HEK293 (cell line): ENCODE measurements around the gene CACNB4.

Experiments used
- CTCF ChIA-PET: fragments of 350-600 bp; formaldehyde crosslinking; extraction: SDS; loops from one replicate; lab custom pipeline; 2021; ENCODE audit warnings: antibody characterized with exemption; lab: Yijun Ruan, JAX
- POLR2A ChIA-PET: fragments of 300-600 bp; formaldehyde crosslinking; extraction: SDS; loops from one replicate; lab custom pipeline; 2020; ENCODE audit warnings: antibody characterized with exemption, inconsistent platforms; lab: Yijun Ruan, JAX
- H3K27ac ChIP-seq: fragments of 200-500 bp; sonication (Bioruptor generic); 2 replicates; pipeline ENCODE4 v1.5.1; 2014; ENCODE audit warnings: low read depth, low read length, control low read depth, inconsistent platforms; ENCODE audit errors: extremely low read depth
- H3K36me3 ChIP-seq, 2 experiments: fragments of 200-500 bp in 1 of 2; sonication (Bioruptor generic) in 1 of 2; 1 replicate in 1 of 2; 2 replicates in 1 of 2; pipeline ENCODE4 v1.5.1; 2014 to 2017; ENCODE audit warnings: inconsistent platforms in 2 of 2, low read length in 2 of 2; ENCODE audit not compliant: control insufficient read depth in 2 of 2, insufficient read depth in 1 of 2
- H3K4me1 ChIP-seq: fragments of 200-500 bp; sonication (Bioruptor generic); 2 replicates; pipeline ENCODE4 v1.5.1; 2014; ENCODE audit warnings: mild to moderate bottlenecking, low read length, inconsistent platforms; ENCODE audit not compliant: control insufficient read depth, insufficient read depth
- H3K4me3 ChIP-seq: 2 replicates; pipeline ENCODE4 v1.5.1; 2011; ENCODE audit warnings: low read depth, mild to moderate bottlenecking, control low read depth, low read length, moderate library complexity
- H3K9me3 ChIP-seq: fragments of 200-500 bp; sonication (Bioruptor generic); 2 replicates; pipeline ENCODE4 v1.5.1; 2014; ENCODE audit warnings: low read depth, low read length, inconsistent platforms; ENCODE audit not compliant: control insufficient read depth, insufficient read depth
- GFI1B ChIP-seq: fragments of 450-650 bp; formaldehyde crosslinking; IDR thresholded peaks from 2 replicates; pipeline ENCODE4 v1.5.1; 2016; ENCODE audit warnings: missing biosample characterization, missing genetic modification characterization
- ZBTB21 ChIP-seq: fragments of 450-650 bp; formaldehyde crosslinking; IDR thresholded peaks from 2 replicates; pipeline ENCODE4 v1.5.1; 2017; ENCODE audit warnings: missing biosample characterization, missing genetic modification characterization
- ZBTB48 ChIP-seq: fragments of 450-650 bp; formaldehyde crosslinking; IDR thresholded peaks from 2 replicates; pipeline ENCODE4 v1.5.1; 2016; ENCODE audit warnings: missing biosample characterization, missing genetic modification characterization
- ZNF10 ChIP-seq: fragments of 450-650 bp; formaldehyde crosslinking; IDR thresholded peaks from 2 replicates; pipeline ENCODE4 v1.5.1; 2017; ENCODE audit warnings: missing biosample characterization, missing genetic modification characterization
- ZNF202 ChIP-seq: fragments of 450-650 bp; formaldehyde crosslinking; IDR thresholded peaks from 2 replicates; pipeline ENCODE4 v1.5.1; 2016; ENCODE audit warnings: missing biosample characterization, missing genetic modification characterization, borderline replicate concordance
- ZNF24 ChIP-seq: fragments of 450-650 bp; formaldehyde crosslinking; IDR thresholded peaks from 2 replicates; pipeline ENCODE4 v1.5.1; 2016; ENCODE audit warnings: missing biosample characterization, missing genetic modification characterization
- ZNF433 ChIP-seq: fragments of 450-650 bp; formaldehyde crosslinking; IDR thresholded peaks from 2 replicates; pipeline ENCODE4 v1.5.1; 2016; ENCODE audit warnings: missing biosample characterization, missing genetic modification characterization, low read depth
- ZNF529 ChIP-seq: fragments of 450-650 bp; formaldehyde crosslinking; IDR thresholded peaks from 2 replicates; pipeline ENCODE4 v1.5.1; 2017; ENCODE audit warnings: missing genetic modification characterization, missing biosample characterization; ENCODE audit not compliant: insufficient replicate concordance
- ZNF548 ChIP-seq: fragments of 450-650 bp; formaldehyde crosslinking; IDR thresholded peaks from 2 replicates; pipeline ENCODE4 v1.5.1; 2016; ENCODE audit warnings: missing biosample characterization, missing genetic modification characterization
- ZNF558 ChIP-seq: fragments of 450-650 bp; formaldehyde crosslinking; IDR thresholded peaks from 2 replicates; pipeline ENCODE4 v1.5.1; 2016; ENCODE audit warnings: missing biosample characterization, missing genetic modification characterization
- ZNF707 ChIP-seq: fragments of 450-650 bp; formaldehyde crosslinking; IDR thresholded peaks from 2 replicates; pipeline ENCODE4 v1.5.1; 2016; ENCODE audit warnings: missing biosample characterization, missing genetic modification characterization
- ZNF747 ChIP-seq: fragments of 450-650 bp; formaldehyde crosslinking; IDR thresholded peaks from 2 replicates; pipeline ENCODE4 v1.5.1; 2016; ENCODE audit warnings: missing biosample characterization, missing genetic modification characterization
- TF ChIP-seq, protein P1 (sequence below): fragments of 450-650 bp; formaldehyde crosslinking; IDR thresholded peaks from 2 replicates; pipeline ENCODE4 v1.5.1; 2017; ENCODE audit warnings: missing biosample characterization, mild to moderate bottlenecking, missing genetic modification characterization, moderate library complexity
- TF ChIP-seq, protein P2 (sequence below): fragments of 450-650 bp; formaldehyde crosslinking; IDR thresholded peaks from 2 replicates; pipeline ENCODE4 v1.5.1; 2016; ENCODE audit warnings: missing biosample characterization, missing genetic modification characterization
- TF ChIP-seq, protein P3 (sequence below): fragments of 450-650 bp; formaldehyde crosslinking; IDR thresholded peaks from 2 replicates; pipeline ENCODE4 v1.5.1; 2016; ENCODE audit warnings: missing biosample characterization, missing genetic modification characterization
- TF ChIP-seq, protein P4 (sequence below): fragments of 450-650 bp; formaldehyde crosslinking; IDR thresholded peaks from 2 replicates; pipeline ENCODE4 v1.5.0; 2017; ENCODE audit warnings: missing biosample characterization, missing genetic modification characterization, borderline replicate concordance
- TF ChIP-seq, protein P5 (sequence below): fragments of 450-650 bp; formaldehyde crosslinking; IDR thresholded peaks from 2 replicates; pipeline ENCODE4 v1.5.1; 2017; ENCODE audit warnings: missing biosample characterization, missing genetic modification characterization
- TF ChIP-seq, protein P6 (sequence below): fragments of 450-650 bp; formaldehyde crosslinking; IDR thresholded peaks from 2 replicates; pipeline ENCODE4 v1.5.1; 2016; ENCODE audit warnings: missing biosample characterization, missing genetic modification characterization
- TF ChIP-seq, protein P7 (sequence below): fragments of 450-650 bp; formaldehyde crosslinking; IDR thresholded peaks from 2 replicates; pipeline ENCODE4 v1.5.1; 2016; ENCODE audit warnings: missing biosample characterization, missing genetic modification characterization
- TF ChIP-seq, protein P8 (sequence below): fragments of 450-650 bp; formaldehyde crosslinking; IDR thresholded peaks from 2 replicates; pipeline ENCODE4 v1.5.1; 2016; ENCODE audit warnings: missing biosample characterization, missing genetic modification characterization

The CACNB4 gene

DNA sequence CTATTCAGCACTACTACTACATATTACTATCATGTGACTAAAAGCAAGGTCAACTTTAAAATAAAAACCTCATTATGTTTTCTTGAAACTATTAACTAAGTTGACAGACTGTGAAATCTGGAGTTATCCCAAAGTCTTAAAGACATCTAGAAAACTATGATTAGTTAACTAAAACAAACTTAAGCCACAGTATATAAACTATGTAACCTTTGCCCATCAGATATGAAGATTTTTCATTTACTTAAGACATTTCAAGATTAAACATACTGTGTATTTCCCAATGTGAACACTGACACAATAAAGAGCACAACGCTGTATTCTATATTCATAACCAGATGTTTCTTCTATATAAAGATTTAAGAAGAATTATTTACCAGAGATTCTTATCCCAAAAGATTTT lies 33.5 kb upstream of the CACNB4 start (continued):
- TF ChIP-seq, protein P1, sequence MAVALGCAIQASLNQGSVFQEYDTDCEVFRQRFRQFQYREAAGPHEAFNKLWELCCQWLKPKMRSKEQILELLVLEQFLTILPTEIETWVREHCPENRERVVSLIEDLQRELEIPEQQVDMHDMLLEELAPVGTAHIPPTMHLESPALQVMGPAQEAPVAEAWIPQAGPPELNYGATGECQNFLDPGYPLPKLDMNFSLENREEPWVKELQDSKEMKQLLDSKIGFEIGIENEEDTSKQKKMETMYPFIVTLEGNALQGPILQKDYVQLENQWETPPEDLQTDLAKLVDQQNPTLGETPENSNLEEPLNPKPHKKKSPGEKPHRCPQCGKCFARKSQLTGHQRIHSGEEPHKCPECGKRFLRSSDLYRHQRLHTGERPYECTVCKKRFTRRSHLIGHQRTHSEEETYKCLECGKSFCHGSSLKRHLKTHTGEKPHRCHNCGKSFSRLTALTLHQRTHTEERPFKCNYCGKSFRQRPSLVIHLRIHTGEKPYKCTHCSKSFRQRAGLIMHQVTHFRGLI: no peak
- TF ChIP-seq, protein P2, sequence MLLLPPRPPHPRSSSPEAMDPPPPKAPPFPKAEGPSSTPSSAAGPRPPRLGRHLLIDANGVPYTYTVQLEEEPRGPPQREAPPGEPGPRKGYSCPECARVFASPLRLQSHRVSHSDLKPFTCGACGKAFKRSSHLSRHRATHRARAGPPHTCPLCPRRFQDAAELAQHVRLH (tag by site-specific recombination): no peak
- TF ChIP-seq, protein P3, sequence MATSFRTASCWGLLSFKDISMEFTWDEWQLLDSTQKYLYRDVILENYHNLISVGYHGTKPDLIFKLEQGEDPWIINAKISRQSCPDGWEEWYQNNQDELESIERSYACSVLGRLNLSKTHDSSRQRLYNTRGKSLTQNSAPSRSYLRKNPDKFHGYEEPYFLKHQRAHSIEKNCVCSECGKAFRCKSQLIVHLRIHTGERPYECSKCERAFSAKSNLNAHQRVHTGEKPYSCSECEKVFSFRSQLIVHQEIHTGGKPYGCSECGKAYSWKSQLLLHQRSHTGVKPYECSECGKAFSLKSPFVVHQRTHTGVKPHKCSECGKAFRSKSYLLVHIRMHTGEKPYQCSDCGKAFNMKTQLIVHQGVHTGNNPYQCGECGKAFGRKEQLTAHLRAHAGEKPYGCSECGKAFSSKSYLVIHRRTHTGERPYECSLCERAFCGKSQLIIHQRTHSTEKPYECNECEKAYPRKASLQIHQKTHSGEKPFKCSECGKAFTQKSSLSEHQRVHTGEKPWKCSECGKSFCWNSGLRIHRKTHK: no peak
- TF ChIP-seq ZNF707 (tag by site-specific recombination): no peak
- no peak for TF ChIP-seq ZNF10 (tag by site-specific recombination)
- TF ChIP-seq ZNF202 (tag by site-specific recombination): no peak
- TF ChIP-seq, protein P4, sequence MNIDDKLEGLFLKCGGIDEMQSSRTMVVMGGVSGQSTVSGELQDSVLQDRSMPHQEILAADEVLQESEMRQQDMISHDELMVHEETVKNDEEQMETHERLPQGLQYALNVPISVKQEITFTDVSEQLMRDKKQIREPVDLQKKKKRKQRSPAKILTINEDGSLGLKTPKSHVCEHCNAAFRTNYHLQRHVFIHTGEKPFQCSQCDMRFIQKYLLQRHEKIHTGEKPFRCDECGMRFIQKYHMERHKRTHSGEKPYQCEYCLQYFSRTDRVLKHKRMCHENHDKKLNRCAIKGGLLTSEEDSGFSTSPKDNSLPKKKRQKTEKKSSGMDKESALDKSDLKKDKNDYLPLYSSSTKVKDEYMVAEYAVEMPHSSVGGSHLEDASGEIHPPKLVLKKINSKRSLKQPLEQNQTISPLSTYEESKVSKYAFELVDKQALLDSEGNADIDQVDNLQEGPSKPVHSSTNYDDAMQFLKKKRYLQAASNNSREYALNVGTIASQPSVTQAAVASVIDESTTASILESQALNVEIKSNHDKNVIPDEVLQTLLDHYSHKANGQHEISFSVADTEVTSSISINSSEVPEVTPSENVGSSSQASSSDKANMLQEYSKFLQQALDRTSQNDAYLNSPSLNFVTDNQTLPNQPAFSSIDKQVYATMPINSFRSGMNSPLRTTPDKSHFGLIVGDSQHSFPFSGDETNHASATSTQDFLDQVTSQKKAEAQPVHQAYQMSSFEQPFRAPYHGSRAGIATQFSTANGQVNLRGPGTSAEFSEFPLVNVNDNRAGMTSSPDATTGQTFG (tag by site-specific recombination): no peak
- no peak for TF ChIP-seq ZNF548 (tag by site-specific recombination)
- TF ChIP-seq GFI1B (tag by site-specific recombination): no peak

DNA sequence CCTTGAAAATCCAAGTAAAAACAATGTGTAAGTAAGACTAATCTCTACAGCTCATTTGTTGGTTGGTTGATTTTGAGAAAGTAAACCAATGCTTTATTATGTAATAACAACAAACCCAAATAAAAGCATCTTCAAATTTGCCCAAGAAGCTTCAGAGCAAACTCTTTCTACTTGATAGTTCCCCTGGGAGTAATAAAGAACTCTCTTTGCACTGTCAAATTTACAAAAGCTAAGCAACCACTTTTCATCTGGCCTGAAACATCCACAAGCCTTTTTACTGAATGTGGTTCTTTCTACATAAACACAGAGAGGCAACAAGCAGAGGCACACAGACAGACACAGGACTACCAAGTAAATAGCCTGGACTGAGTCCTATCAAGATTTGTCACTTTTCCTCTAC lies 28.8 kb upstream of the CACNB4 start:
- H3K4me1 ChIP-seq: no peaks in the 10 kb centered on the region
- H3K36me3 ChIP-seq: no peaks in the 10 kb centered on the region; a peak in 1 of 3 replicates
- CTCF ChIA-PET: interaction anchor here (1.0 kb wide), 1 partner anchor 91 kb away, joined by 3 read pairs; no protein-coding TSS in a partner anchor
- H3K27ac ChIP-seq: no peak overlapping the region
- H3K9me3 ChIP-seq: no peaks in the 10 kb centered on the region
- TF ChIP-seq ZNF529: no peak
- TF ChIP-seq, protein P5, sequence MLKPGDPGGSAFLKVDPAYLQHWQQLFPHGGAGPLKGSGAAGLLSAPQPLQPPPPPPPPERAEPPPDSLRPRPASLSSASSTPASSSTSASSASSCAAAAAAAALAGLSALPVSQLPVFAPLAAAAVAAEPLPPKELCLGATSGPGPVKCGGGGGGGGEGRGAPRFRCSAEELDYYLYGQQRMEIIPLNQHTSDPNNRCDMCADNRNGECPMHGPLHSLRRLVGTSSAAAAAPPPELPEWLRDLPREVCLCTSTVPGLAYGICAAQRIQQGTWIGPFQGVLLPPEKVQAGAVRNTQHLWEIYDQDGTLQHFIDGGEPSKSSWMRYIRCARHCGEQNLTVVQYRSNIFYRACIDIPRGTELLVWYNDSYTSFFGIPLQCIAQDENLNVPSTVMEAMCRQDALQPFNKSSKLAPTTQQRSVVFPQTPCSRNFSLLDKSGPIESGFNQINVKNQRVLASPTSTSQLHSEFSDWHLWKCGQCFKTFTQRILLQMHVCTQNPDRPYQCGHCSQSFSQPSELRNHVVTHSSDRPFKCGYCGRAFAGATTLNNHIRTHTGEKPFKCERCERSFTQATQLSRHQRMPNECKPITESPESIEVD (tag by site-specific recombination): peak; percentile 61
- TF ChIP-seq, all 188 proteins: peak for 1
- POLR2A ChIA-PET: interaction anchor here (0.7 kb wide), 1 partner anchor 681 kb away, joined by 3 read pairs; no protein-coding TSS in a partner anchor
- no peak overlapping the region for H3K4me3 ChIP-seq

DNA sequence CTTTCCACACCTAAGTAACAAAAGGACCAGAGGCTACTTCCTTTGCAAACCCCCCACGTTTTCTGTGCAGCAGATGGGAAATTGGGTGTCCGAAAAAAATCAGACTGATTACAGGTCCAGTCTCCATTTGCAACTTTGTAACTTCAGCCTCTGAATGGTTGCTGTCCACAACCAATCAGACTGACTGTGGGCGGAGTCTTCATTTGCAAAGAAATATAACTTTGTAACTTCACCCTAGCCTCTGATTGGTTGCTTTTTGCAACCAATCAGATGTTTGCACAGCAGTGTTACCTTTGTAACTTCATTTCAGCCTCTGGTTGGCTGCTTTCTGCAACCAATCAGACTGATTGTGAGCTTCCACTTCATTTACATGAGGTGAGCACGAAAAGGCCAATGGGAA lies 27.8 kb upstream of the CACNB4 start:
- no peaks in the 10 kb centered on the region for H3K4me1 ChIP-seq
- CTCF ChIA-PET: no interaction called here
- POLR2A ChIA-PET: no interaction called here
- no peak overlapping the region for H3K4me3 ChIP-seq
- no peak overlapping the region for H3K27ac ChIP-seq
- H3K36me3 ChIP-seq: no peaks in the 10 kb centered on the region; a peak in 1 of 3 replicates
- no peaks in the 10 kb centered on the region for H3K9me3 ChIP-seq
- TF ChIP-seq ZNF707 (tag by site-specific recombination) (no peak), ZBTB21 (tag by site-specific recombination) (no peak), ZNF558 (tag by site-specific recombination) (no peak), ZNF24 (no peak), ZNF433 (tag by site-specific recombination) (no peak), ZNF10 (tag by site-specific recombination) (no peak), ZNF747 (tag by site-specific recombination) (no peak), ZBTB48 (tag by site-specific recombination) (no peak)
- TF ChIP-seq, protein P6, sequence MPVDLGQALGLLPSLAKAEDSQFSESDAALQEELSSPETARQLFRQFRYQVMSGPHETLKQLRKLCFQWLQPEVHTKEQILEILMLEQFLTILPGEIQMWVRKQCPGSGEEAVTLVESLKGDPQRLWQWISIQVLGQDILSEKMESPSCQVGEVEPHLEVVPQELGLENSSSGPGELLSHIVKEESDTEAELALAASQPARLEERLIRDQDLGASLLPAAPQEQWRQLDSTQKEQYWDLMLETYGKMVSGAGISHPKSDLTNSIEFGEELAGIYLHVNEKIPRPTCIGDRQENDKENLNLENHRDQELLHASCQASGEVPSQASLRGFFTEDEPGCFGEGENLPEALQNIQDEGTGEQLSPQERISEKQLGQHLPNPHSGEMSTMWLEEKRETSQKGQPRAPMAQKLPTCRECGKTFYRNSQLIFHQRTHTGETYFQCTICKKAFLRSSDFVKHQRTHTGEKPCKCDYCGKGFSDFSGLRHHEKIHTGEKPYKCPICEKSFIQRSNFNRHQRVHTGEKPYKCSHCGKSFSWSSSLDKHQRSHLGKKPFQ (tag by site-specific recombination): no peak
- TF ChIP-seq, protein P7, sequence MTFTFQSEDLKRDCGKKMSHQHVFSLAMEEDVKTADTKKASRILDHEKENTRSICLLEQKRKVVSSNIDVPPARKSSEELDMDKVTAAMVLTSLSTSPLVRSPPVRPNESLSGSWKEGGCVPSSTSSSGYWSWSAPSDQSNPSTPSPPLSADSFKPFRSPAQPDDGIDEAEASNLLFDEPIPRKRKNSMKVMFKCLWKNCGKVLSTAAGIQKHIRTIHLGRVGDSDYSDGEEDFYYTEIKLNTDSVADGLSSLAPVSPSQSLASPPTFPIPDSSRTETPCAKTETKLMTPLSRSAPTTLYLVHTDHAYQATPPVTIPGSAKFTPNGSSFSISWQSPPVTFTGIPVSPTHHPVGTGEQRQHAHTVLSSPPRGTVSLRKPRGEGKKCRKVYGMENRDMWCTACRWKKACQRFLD (tag by site-specific recombination): no peak
- TF ChIP-seq, protein P8, sequence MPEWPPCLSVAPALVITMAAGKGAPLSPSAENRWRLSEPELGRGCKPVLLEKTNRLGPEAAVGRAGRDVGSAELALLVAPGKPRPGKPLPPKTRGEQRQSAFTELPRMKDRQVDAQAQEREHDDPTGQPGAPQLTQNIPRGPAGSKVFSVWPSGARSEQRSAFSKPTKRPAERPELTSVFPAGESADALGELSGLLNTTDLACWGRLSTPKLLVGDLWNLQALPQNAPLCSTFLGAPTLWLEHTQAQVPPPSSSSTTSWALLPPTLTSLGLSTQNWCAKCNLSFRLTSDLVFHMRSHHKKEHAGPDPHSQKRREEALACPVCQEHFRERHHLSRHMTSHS (tag by site-specific recombination): no peak
